OCI-LY7 (cell line): ENCODE measurements around the gene DOHH. TPM values are rescaled to one million over a fixed set of nuclear protein-coding genes. Genes with fewer than 3 reads are reported as not detected.

Experiments
- BruUV-seq: library from RNA; stranded (reverse); fragments of 400-500 nt; replicated peaks from 2 replicates; lab custom pipeline; 2021; lab: Mats Ljungman, UMichigan
- CTCF ChIA-PET: fragments of 300-600 bp; sonication (Branson Sonifier 250); formaldehyde crosslinking; loops from one replicate; lab custom pipeline; 2022; ENCODE audit warnings: antibody characterized with exemption; ENCODE audit not compliant: unreplicated experiment; lab: Charles Lee
- POLR2A ChIA-PET: fragments of 300-600 bp; sonication (Branson Sonifier 250); formaldehyde crosslinking; loops from one replicate; lab custom pipeline; 2022; ENCODE audit warnings: antibody characterized with exemption; lab: Charles Lee
- DNase-seq: peaks from one replicate; pipeline ENCODE4 v3.0.0-alpha.2; 2015; ENCODE audit warnings: low spot score
- H2AFZ ChIP-seq: fragments of 200-600 bp; sonication (generic), shearing (Covaris generic); 2 replicates; pipeline ENCODE4 v1.6.1; 2014; ENCODE audit warnings: mild to moderate bottlenecking, antibody characterized with exemption, low read length, moderate library complexity
- H3K27ac ChIP-seq: fragments of 200-600 bp; sonication (generic); 2 replicates; pipeline ENCODE4 v1.5.1; 2014; ENCODE audit warnings: mixed run types, low read depth, mild to moderate bottlenecking, moderate library complexity, low read length, inconsistent platforms; ENCODE audit not compliant: poor library complexity, severe bottlenecking
- H3K36me3 ChIP-seq: fragments of 200-600 bp; sonication (generic); 2 replicates; pipeline ENCODE4 v1.6.1; 2014; ENCODE audit warnings: mild to moderate bottlenecking, antibody characterized with exemption, low read length, moderate library complexity, mixed read lengths; ENCODE audit not compliant: insufficient read depth
- H3K4me1 ChIP-seq: fragments of 200-600 bp; sonication (generic); 2 replicates; pipeline ENCODE4 v1.5.1; 2014; ENCODE audit warnings: mild to moderate bottlenecking, low read length; ENCODE audit not compliant: insufficient read depth, poor library complexity, severe bottlenecking
- H3K4me2 ChIP-seq: fragments of 200-600 bp; sonication (generic); 2 replicates; pipeline ENCODE4 v1.6.1; 2014; ENCODE audit warnings: mild to moderate bottlenecking, low read length
- H3K4me3 ChIP-seq: fragments of 200-600 bp; sonication (generic); 2 replicates; pipeline ENCODE4 v1.5.1; 2014; ENCODE audit warnings: mild to moderate bottlenecking, low read depth, low read length; ENCODE audit not compliant: poor library complexity, severe bottlenecking
- H3K79me2 ChIP-seq: fragments of 200-600 bp; sonication (generic); 2 replicates; pipeline ENCODE4 v1.6.1; 2016; ENCODE audit warnings: low read depth, mild to moderate bottlenecking, low read length, moderate library complexity, mixed read lengths; ENCODE audit not compliant: insufficient read depth
- H3K9me2 ChIP-seq: fragments of 200-600 bp; sonication (generic); 2 replicates; pipeline ENCODE4 v1.6.1; 2016; ENCODE audit warnings: mild to moderate bottlenecking, low read length, mixed read lengths; ENCODE audit not compliant: insufficient read depth
- H3K9me3 ChIP-seq: fragments of 200-600 bp; sonication (generic); 2 replicates; pipeline ENCODE4 v1.6.1; 2014; ENCODE audit warnings: mild to moderate bottlenecking, mixed run types, low read length, mixed read lengths
- H4K20me1 ChIP-seq: fragments of 200-600 bp; sonication (generic); 2 replicates; pipeline ENCODE4 v1.6.1; 2014; ENCODE audit warnings: mild to moderate bottlenecking, antibody characterized with exemption, low read length, moderate library complexity, mixed read lengths; ENCODE audit not compliant: insufficient read depth
- EZH2phosphoT487 ChIP-seq: fragments of 200-600 bp; sonication (generic); IDR thresholded peaks from 2 replicates; pipeline ENCODE4 v1.6.1; 2018; ENCODE audit warnings: low read depth, borderline replicate concordance, mild to moderate bottlenecking, mixed run types, antibody characterized with exemption, low read length, moderate library complexity, mixed read lengths
- intact Hi-C: fragments of 100-400 bp; cut with micrococcal nuclease; formaldehyde crosslinking; loops from one replicate; pipeline ENCODE4 v1.10.0; 2022; ENCODE audit not compliant: unreplicated experiment
- total RNA-seq, 2 experiments: library from RNA; depleted of rRNA in 1 of 2; stranded (reverse); fragments of >200 nt in 1 of 2; shearing (Covaris generic) in 1 of 2; gene quantifications; 2 replicates each; pipeline ENCODE4 v1.2.3, GENCODE V29; 2014 to 2022
- TF ChIP-seq, protein P1 (sequence below): fragments of 200-600 bp; sonication (generic); conservative IDR thresholded peaks from 2 replicates; pipeline ENCODE4 v1.5.1; 2014; ENCODE audit warnings: mild to moderate bottlenecking, antibody characterized with exemption, low read length, moderate library complexity, mixed read lengths

The DOHH gene
- total RNA-seq, 2 experiments from 2014 or later, result 11.3 to 13.1 TPM

DNA sequence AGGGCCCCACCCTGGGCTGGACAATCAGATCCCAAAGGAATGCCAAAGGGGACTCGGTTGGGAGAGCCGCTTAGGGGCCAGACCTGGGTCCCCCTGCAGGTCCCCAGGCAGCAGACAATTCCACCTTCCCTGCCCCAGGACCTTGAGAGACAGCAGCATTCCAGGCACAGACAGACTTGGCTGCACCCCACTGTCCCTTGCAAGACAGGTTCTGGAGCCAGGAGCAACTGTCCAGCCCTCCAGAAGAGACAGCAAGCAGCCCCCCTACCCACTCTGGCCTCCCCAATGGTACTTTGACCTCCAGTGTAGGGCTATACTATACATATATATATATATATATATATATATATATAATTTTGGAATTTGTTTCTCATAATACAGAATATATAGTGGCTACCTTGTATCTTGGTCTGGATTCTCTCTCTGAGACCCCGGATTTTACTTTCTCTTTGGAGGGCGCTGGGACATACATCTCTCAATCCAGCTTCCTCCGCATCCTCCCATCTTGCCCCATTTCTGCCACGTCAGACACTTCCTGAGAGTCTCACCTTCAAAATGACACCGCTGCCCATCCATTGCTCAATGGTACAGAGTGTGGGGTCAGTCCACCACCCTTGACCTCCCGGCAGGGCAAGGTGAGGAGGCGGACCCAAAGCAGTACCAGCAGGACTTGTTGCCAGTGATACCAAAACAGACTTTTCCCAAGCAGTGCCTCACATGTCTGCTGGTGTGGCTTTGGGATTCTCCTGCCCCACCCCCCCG is 32.9 kb downstream of the DOHH start:
- CTCF ChIA-PET, result no interaction called here
- Histone ChIP-seq H3K9me2 (no peaks in the 10 kb centered on the region), H2AFZ (no peak overlapping the region), H3K4me1 (no peaks in the 10 kb centered on the region), H3K4me3 (no peak overlapping the region), H4K20me1 (no peaks in the 10 kb centered on the region), H3K27ac (no peak overlapping the region), H3K9me3 (no peaks in the 10 kb centered on the region), H3K4me2 (no peak overlapping the region), H3K36me3 (no peaks in the 10 kb centered on the region), H3K79me2 (no peaks in the 10 kb centered on the region)
- POLR2A ChIA-PET, result no interaction called here
- TF ChIP-seq, protein P1, sequence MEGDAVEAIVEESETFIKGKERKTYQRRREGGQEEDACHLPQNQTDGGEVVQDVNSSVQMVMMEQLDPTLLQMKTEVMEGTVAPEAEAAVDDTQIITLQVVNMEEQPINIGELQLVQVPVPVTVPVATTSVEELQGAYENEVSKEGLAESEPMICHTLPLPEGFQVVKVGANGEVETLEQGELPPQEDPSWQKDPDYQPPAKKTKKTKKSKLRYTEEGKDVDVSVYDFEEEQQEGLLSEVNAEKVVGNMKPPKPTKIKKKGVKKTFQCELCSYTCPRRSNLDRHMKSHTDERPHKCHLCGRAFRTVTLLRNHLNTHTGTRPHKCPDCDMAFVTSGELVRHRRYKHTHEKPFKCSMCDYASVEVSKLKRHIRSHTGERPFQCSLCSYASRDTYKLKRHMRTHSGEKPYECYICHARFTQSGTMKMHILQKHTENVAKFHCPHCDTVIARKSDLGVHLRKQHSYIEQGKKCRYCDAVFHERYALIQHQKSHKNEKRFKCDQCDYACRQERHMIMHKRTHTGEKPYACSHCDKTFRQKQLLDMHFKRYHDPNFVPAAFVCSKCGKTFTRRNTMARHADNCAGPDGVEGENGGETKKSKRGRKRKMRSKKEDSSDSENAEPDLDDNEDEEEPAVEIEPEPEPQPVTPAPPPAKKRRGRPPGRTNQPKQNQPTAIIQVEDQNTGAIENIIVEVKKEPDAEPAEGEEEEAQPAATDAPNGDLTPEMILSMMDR, result no peak
- no peak for TF ChIP-seq EZH2phosphoT487
- BruUV-seq, result no TSS peak
- intact Hi-C loops, result no loop called here
- DNase-seq, result no peak

DNA sequence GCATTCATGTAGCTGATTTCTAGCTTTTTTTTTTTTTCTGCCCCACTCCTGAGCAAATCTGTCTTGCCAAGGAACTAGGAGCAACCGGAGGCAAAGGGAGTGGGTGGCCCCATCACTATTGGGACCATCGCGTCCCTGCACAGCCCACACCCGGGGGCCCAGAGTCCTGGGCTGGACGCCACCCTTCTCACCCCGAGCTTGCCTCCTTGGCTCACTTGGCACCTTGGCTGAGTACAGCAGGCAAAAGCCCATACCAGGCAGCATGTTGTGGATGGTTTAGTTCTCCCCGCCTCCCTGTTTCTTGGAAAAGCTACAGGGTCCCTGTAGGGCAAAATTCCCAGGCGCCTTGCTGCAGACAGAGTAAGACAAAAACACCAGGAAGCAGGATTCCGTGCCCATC is 33.8 kb downstream of the DOHH start:
- H3K79me2 ChIP-seq, result no peaks in the 10 kb centered on the region
- no peaks in the 10 kb centered on the region for H4K20me1 ChIP-seq
- no peak overlapping the region for H3K4me2 ChIP-seq
- H3K4me1 ChIP-seq, result no peaks in the 10 kb centered on the region
- H2AFZ ChIP-seq, result no peak overlapping the region
- H3K36me3 ChIP-seq, result no peaks in the 10 kb centered on the region
- no peaks in the 10 kb centered on the region for H3K9me3 ChIP-seq
- intact Hi-C loops, result no loop called here
- no peak for DNase-seq
- POLR2A ChIA-PET, result no interaction called here
- no peak for TF ChIP-seq EZH2phosphoT487
- TF ChIP-seq, protein P1, result no peak
- no peak overlapping the region for H3K27ac ChIP-seq
- no peak overlapping the region for H3K4me3 ChIP-seq
- BruUV-seq, result no TSS peak
- no peaks in the 10 kb centered on the region for H3K9me2 ChIP-seq
- CTCF ChIA-PET, result no interaction called here

DNA sequence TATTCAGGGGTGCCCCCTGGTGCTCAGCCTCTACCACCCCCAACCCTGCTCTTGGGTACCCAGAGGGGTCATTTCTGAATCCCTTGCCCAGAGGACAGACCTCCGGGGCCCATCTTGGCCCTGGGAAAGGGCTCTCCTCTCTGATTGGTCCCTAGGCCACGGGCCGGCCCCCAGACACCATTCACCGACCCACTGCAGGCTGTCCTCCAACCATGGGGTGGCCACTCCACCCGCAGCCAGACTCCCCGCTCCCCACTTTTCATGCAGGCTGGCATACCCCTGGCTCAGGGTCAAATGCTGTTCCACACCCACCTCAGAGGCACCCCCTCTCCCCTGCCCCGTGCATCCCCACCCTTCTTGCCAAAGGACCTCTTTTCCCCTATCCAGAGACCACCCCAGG is 34.9 kb downstream of the DOHH start:
- no peak for DNase-seq
- POLR2A ChIA-PET, result no interaction called here
- TF ChIP-seq, protein P1, result no peak
- TF ChIP-seq EZH2phosphoT487, result no peak
- intact Hi-C loops, result no loop called here
- CTCF ChIA-PET, result no interaction called here
- Histone ChIP-seq H3K9me2 (no peaks in the 10 kb centered on the region), H3K9me3 (no peaks in the 10 kb centered on the region), H3K4me2 (no peak overlapping the region), H3K27ac (no peak overlapping the region), H3K4me1 (no peaks in the 10 kb centered on the region), H4K20me1 (no peaks in the 10 kb centered on the region), H3K4me3 (no peak overlapping the region), H2AFZ (no peak overlapping the region), H3K79me2 (no peaks in the 10 kb centered on the region), H3K36me3 (no peaks in the 10 kb centered on the region)
- no TSS peak for BruUV-seq
